Globus pallidus (tissue), 1 donor: Measurements from ENCODE around the gene INSC.
"Not testable (repeated sequence)": the region's sequence is repeated elsewhere in the genome, so short reads cannot be mapped to it uniquely, and the experiment has no call there.

Source experiments
- DNase-seq: peaks from one replicate; pipeline ENCODE4 v3.0.0-alpha.2; 2015; ENCODE audit warnings: low spot score

The INSC gene, protein sequence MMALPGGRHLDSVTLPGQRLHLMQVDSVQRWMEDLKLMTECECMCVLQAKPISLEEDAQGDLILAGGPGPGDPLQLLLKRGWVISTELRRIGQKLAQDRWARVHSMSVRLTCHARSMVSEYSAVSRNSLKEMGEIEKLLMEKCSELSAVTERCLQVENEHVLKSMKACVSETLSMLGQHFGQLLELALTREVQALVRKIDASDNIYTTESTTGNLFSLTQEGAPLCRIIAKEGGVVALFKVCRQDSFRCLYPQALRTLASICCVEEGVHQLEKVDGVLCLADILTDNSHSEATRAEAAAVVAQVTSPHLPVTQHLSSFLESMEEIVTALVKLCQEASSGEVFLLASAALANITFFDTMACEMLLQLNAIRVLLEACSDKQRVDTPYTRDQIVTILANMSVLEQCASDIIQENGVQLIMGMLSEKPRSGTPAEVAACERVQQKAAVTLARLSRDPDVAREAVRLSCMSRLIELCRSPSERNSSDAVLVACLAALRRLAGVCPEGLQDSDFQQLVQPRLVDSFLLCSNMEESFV

GRCh38 chr11:15114501-15115475, at the start of gene INSC:
Gene INSC (plus strand): TSS chr11:15114923. CDS start chr11:15149175, 34,252 bp downstream.
- DNase-seq = no peak

GRCh38 chr11:15069751-15070150, 45.0 kb upstream of the INSC start:
- not testable (repeated sequence) for DNase-seq

DNA sequence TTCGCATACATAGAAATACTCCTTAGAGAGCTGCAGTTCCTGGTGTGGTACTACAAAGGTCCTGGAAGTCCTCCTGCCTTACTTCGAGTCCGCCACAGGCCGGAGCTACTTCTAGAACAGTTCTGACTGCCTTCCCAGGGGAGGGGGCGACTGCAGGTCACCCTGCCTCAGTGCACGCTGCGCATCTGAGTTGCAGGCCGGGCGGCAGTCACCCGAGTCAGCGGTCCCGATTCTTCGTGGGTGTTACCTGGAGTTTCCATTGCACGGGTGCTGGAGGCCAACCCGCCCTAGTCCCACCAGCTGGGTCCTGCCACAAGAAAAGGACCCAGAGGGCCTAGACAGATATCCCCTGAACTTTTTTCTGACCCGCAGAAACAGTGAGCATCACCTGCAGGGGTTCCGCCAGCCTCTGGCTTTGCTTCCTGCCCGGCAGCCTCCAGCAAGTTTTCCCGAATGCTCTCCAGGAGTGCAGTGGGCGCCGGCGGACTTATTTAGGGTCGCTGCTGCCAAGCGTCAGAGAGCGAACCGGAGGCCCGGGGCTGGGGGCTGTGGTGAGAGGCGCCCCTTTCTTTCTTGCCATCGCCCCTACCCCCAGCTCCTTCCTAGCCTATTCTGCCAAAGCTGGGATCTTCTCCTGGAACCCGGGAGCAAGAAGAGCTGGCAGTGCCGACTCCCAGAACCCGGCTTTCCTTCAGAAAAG, 43.0 kb upstream of the INSC start:
- no peak for DNase-seq

- no peak for DNase-seq
Observed at GRCh38 chr11:15072551-15073143, 42.1 kb upstream of the INSC start.

DNA sequence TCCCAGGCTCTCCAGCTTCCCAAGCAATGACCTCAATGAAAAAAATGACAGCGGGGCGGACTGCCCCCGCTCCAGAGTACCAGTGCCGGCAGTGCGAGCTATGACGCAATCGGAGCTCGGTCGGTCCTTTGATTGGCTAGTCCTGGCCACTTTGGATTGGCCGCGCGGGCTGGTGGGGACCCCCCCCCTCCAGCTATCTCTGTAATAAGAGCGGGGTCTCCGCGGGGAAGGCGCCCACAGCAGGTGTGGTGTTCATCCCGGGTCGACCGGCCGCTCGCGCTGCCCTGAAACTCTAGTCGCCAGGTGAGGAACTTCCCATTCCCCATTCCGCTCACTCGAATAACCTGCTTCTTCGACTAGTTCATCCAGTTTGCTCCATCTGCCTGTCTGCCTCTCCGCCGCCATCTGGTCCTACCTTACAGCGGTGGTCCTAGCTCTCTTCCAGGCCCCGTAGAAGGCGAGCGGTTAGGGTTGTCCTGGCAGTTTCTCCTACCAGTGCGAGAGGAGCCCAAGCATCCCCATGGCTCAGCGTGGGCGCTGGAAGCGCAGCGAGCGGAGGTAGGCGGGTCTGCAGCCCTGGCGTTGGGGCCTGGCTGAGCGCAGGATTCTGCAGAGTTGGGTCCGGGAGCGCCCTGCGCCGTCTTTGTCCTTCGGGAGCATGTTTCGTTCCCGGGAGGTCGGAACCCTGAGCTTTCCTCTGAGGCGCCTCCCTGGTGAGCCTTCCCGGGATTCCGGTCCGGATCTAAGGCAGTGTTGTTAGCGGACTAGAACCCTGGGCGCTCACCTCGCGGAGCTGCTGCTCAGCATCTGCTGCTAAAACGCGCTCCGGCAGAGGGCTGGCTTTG, 41.1 kb upstream of the INSC start, which contains the start of gene CALCB:
TSS of gene CALCB (plus strand) at position 233 of the 845 bp plus-strand sequence. CDS start 1,126 bp downstream, outside the sequence.
- no peak for DNase-seq

- DNase-seq = peak; percentile 41
Observed at GRCh38 chr11:15074206-15075161, 40.2 kb upstream of the INSC start.

DNA sequence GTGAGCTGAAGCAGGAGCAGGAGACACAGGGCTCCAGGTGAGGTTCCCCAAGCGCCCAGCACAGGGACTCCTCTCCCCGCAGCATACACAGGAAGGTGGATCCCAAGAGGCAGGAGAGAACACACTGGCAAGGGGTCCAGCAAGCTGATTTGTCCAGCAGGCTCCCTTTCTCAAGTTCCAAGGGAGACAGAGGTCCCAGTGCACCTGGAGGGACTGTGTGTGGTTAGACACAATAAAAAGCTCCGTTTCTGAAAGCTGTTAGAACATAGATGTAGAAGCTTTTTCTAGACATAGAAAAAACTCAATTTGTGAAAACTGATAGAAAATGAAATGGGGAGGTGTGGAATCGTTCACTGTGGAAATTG, 39.6 kb upstream of the INSC start:
- DNase-seq = no peak

DNA sequence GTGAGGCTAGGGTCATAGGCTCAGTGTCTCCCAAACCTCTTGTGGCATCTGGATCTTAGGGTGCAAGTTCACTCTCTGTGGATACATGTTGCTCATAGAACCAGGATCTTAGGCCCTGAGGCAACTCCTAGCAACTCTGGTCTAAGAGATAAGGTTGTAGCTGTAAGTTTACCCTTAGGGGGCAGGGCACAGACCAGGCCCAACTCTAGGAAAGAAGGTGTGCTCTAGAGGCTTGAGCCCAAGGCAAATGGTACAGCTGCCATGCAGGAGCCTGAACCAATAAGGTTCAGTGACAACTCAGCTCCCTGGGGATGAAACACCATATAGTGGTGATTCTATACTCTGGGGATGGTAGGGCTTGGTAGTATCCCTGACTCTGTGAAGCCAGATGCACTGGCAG, 23.5 kb upstream of the INSC start:
- DNase-seq = no peak

DNA sequence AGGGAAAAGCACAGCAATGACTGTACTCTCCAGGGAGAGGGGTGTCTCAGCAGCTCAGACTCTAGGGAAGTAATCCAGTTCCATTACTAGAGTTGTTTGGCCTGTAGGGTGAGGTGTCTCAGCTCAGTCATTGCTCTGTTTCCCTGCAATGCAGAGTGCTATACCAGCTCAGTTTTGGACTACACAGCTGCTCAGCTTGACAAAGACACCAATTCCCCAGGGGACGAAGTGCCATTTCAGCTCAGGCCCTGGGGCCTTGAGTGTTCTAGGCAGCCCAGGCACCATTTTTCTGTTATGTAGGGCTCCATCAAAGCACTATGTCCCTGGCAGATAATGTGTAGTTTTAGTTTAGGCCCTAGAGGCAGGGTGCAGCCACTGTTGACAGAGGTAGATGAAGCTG, 23.1 kb upstream of the INSC start:
- no peak for DNase-seq

GRCh38 chr11:15093432-15093831, 21.3 kb upstream of the INSC start:
- no peak for DNase-seq

DNA sequence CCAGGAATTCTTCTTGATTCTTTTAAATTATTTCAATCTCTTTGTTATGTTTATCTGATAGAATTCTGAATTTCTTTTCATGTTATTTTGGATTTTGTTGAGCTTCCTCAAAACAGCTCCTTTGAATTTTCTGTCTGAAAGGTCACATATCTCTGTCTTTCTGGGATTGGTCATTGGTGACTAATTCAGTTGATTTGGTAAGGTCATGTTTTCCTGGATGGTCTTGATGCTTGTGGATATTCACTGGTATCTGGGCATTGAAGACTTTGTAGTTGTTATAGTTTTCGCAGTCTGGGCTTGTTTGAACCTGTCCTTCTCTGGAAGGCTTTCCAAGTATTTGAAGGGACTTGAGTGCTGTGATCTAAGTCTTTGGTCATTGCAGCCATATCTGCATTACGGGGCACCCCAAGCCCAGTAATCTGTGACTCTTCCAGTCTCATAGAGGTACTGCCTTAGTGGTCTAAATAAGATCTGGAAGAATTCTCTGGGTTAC, 18.9 kb upstream of the INSC start:
- DNase-seq = no peak

DNA sequence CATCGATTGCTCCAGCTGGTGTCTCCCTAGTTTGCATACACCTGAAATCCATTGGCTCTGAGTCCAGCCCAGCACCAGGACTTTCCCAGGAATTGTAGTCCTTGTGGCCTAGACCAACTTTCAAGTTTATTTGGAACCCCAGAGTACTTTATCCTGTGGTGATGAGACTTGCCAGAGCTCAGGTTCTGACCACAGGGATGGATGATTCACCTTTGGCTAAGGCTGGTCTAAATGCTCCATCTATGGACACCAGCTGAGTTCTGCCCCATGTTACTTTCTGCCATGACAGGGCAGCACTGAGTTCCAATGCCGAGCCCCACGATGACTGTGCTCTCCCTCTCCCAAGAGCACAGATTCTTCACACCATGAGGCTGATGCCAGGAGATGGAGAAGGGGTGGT, 17.3 kb upstream of the INSC start:
- DNase-seq = no peak

- no peak for DNase-seq
Observed at GRCh38 chr11:15099267-15099666, 15.5 kb upstream of the INSC start.

- peak; percentile 43 for DNase-seq
Observed at GRCh38 chr11:15101072-15101709, 13.5 kb upstream of the INSC start.

- no peak for DNase-seq
Observed at GRCh38 chr11:15104166-15104565, 10.6 kb upstream of the INSC start.

- no peak for DNase-seq
Observed at GRCh38 chr11:15106201-15106965, 8.3 kb upstream of the INSC start.

DNA sequence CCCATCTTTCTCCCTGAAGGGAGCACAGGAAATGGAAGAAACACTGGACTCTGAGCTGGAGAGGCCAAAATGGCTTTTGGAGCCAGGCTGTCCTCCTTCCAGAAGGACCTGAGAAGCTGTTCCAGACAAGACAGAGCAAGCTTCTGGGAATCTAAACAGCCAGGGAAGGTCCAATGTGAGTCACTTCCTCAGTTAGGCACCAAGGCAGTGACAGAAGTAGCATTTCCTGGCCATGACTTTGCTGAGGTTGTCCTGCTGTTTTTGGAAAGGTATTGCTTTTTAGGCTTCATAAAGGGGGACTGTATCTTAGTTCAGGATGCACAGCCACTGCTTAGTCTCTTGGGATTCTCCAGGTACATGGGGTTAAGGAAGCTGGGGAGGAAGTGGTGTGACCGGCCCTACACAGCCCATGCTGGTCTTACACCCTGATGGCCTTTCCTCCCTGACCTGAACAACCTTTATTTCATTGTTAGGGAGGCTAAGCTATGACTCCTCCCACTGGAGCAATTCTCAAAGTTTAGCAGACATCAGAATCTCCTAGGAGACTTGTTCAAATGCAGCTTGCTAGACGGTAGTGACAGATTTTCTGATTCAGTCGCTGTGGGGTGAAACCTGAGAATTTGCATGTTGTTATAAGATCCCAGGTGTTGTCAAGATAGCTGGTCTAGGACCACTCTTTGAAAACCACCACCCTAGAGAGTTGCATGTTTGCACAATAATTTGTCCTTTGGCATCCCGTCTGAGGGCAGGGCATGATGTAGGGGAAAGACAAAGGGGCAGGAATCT, 6.8 kb upstream of the INSC start:
- no peak for DNase-seq
